LNCAP (cell line): Measurements from ENCODE around the gene NDUFB10.

Source experiments
- CTCF ChIP-seq: fragments of 450-650 bp; IDR thresholded peaks from 2 replicates; pipeline ENCODE4 v1.5.1; 2017; ENCODE audit warnings: mild to moderate bottlenecking

The NDUFB10 gene

GRCh38 chr16:1961651-1962067 is 2.3 kb downstream of the NDUFB10 start:
- no peak for TF ChIP-seq CTCF

GRCh38 chr16:1963806-1964505 is 4.6 kb downstream of the NDUFB10 start:
- TF ChIP-seq CTCF: 0 out of 2 replicates have a peak, but pooled peaks have one; percentile 35

- 0 out of 2 replicates have a peak, but pooled peaks have one; percentile 2 for TF ChIP-seq CTCF
Measured at GRCh38 chr16:1964506-1965395, 5.4 kb downstream of the NDUFB10 start, which contains the start of gene RPS2. TSS of gene RPS2 (minus strand) at chr16:1964826. CDS start at chr16:1964625, 201 bp downstream.

GRCh38 chr16:1965396-1966001 is 6.2 kb downstream of the NDUFB10 start:
- TF ChIP-seq CTCF: no peak

- no peak for TF ChIP-seq CTCF
Measured at GRCh38 chr16:1966460-1966859, 7.1 kb downstream of the NDUFB10 start, which contains the start of gene RNF151. TSS of gene RNF151 (plus strand) at chr16:1966856. CDS start at chr16:1966882, 26 bp downstream.

- no peak for TF ChIP-seq CTCF
Measured at GRCh38 chr16:1968146-1968953, 9.0 kb downstream of the NDUFB10 start.
